Measurements from ENCODE around the gene PLK2. TPM values are rescaled to one million over a fixed set of nuclear protein-coding genes. Genes with fewer than 3 reads are reported as not detected.
A peak's percentile ranks its signal among the peaks of the same experiment; 100 is the strongest.

Gene PLK2
- total and polyA plus RNA-seq, 7 donors, result 4.0 to 23.3 (median 7.2) TPM

DNA sequence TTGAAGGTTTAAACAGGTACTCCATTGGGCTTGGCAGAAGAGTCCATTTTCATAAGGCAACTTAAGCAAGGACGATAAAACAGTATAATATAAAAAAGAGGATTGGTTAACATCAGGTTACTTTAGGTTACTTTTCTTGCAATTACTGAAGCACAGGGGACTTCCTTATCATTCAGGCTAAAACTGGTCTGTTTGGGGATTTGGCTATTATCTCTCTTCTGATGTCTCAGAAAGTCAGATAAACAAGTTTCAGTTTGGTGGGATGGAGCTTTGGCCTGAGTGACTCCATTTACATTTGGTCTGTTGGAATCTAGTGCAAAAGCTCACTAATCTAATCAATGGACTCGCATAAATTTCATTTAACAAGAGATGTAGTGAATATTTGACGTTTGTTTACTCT lies 39.3 kb upstream of the PLK2 start:
- Histone ChIP-seq H3K4me3 (no peak overlapping the region), H3K27me3 (ENCODE audit: insufficient read depth in 3 of 3, low read length in 2 of 3) (peaks cover 0 to 6% (median 3%) of the 10 kb centered on the region in 3 donors), H3K4me1 (no peaks in the 10 kb centered on the region), H3K36me3 (ENCODE audit: insufficient read depth in 1 of 2, low read depth in 1 of 2) (no peaks in the 10 kb centered on the region), H3K27ac (no peak overlapping the region), H3K9me3 (no peaks in the 10 kb centered on the region)
- WGBS, 3 donors, result 67 to 82% (median 81%) methylated on average over 3 of the region's 3 CpGs
- ATAC-seq (no peak), DNase-seq (no peak)
- no peak for TF ChIP-seq CTCF (IDR thresholded peaks at IDR 0.05)
- intact Hi-C loops (cut with DNase I), result loop anchor here (5.0 to 10.0 kb wide), 2 partner anchors 353 to 356 kb away; no protein-coding TSS in a partner anchor

GRCh38 chr5:58498340-58498942 lies 38.6 kb upstream of the PLK2 start:
- Histone ChIP-seq H3K4me1 (no peaks in the 10 kb centered on the region), H3K9me3 (no peaks in the 10 kb centered on the region), H3K27ac (no peak overlapping the region), H3K36me3 (ENCODE audit: insufficient read depth in 1 of 2, low read depth in 1 of 2) (no peaks in the 10 kb centered on the region), H3K4me3 (no peak overlapping the region), H3K27me3 (ENCODE audit: insufficient read depth in 3 of 3, low read length in 2 of 3) (peaks cover 0 to 6% (median 6%) of the 10 kb centered on the region in 3 donors)
- TF ChIP-seq CTCF (IDR thresholded peaks at IDR 0.05), result peak; percentile 58
- ATAC-seq (no peak), DNase-seq (no peak)
- intact Hi-C loops (cut with DNase I), result loop anchor here (5.0 to 10.0 kb wide), 2 partner anchors 354 to 356 kb away; no protein-coding TSS in a partner anchor
- 9 to 14% (median 13%) methylated on average over 2 of the region's 2 CpGs for WGBS, 3 donors

GRCh38 chr5:58497921-58498320 lies 38.0 kb upstream of the PLK2 start:
- ATAC-seq, result no peak
- H3K27ac ChIP-seq, result no peak overlapping the region
- DNase-seq, result no peak
- H3K4me3 ChIP-seq, result no peak overlapping the region
- no peaks in the 10 kb centered on the region for H3K4me1 ChIP-seq
- intact Hi-C loops (cut with DNase I), result loop anchor here (5.0 to 10.0 kb wide), 2 partner anchors 354 to 357 kb away; no protein-coding TSS in a partner anchor
- TF ChIP-seq CTCF (IDR thresholded peaks at IDR 0.05), result no peak
- H3K9me3 ChIP-seq, result no peaks in the 10 kb centered on the region
- H3K36me3 ChIP-seq (ENCODE audit: insufficient read depth in 1 of 2, low read depth in 1 of 2), result no peaks in the 10 kb centered on the region
- H3K27me3 ChIP-seq (ENCODE audit: insufficient read depth in 3 of 3, low read length in 2 of 3), result peaks cover 0 to 6% (median 6%) of the 10 kb centered on the region in 3 donors

DNA sequence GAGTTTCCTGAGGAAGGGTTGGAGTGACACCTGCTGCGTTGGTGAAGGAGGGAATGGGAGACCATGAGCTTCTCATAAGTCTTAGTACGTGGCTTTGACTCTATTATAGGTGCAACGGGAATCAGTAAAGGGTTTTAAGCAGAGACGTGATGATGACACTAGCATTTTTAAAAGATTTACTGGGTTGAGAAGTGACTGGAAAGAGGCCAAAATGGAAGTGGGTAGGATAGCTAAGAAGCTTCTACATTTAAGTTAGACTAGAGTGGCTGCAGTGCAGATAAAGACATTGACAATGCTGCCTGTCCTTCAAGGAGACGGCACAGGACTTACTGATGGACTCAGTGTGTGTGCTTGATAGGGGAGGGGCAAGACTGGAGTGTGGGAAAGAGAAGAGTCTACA lies 37.5 kb upstream of the PLK2 start:
- no peak for DNase-seq
- Histone ChIP-seq H3K9me3 (no peaks in the 10 kb centered on the region), H3K27ac (no peak overlapping the region), H3K4me3 (no peak overlapping the region), H3K27me3 (ENCODE audit: insufficient read depth in 3 of 3, low read length in 2 of 3) (peaks cover 0 to 6% (median 6%) of the 10 kb centered on the region in 3 donors), H3K36me3 (ENCODE audit: insufficient read depth in 1 of 2, low read depth in 1 of 2) (no peaks in the 10 kb centered on the region), H3K4me1 (no peaks in the 10 kb centered on the region)
- ATAC-seq, result no peak
- TF ChIP-seq CTCF (IDR thresholded peaks at IDR 0.05), result no peak
- WGBS, 3 donors, result 69 to 72% (median 72%) methylated on average over 5 of the region's 5 CpGs
- intact Hi-C loops (cut with DNase I), result loop anchor here (5.0 to 10.0 kb wide), 2 partner anchors 355 to 357 kb away; no protein-coding TSS in a partner anchor
